HG03108 (cell line): ENCODE measurements around the gene GNPAT.

ENCODE experiments used
- ATAC-seq: cut with Tn5 transposase; IDR thresholded peaks from one replicate; pipeline ENCODE4 v1.9.1; 2021; ENCODE audit warnings: moderate library complexity; ENCODE audit not compliant: unreplicated experiment

Gene GNPAT

GRCh38 chr1:231241750-231242149 is 738 bp downstream of the GNPAT start:
- ATAC-seq = peak; percentile 17

GRCh38 chr1:231242516-231243198 is 1.6 kb downstream of the GNPAT start:
- ATAC-seq = no peak

GRCh38 chr1:231248778-231249177 is 7.8 kb downstream of the GNPAT start:
- ATAC-seq = no peak

GRCh38 chr1:231252336-231252735 is 11.3 kb downstream of the GNPAT start:
- ATAC-seq = no peak

GRCh38 chr1:231260351-231260750 is 19.3 kb downstream of the GNPAT start:
- no peak for ATAC-seq

GRCh38 chr1:231264642-231265041 is 23.6 kb downstream of the GNPAT start:
- no peak for ATAC-seq

GRCh38 chr1:231265379-231265778 is 24.4 kb downstream of the GNPAT start:
- ATAC-seq = no peak

- ATAC-seq = no peak
Observed at GRCh38 chr1:231266811-231267322, 25.9 kb downstream of the GNPAT start.

- ATAC-seq = no peak
Observed at GRCh38 chr1:231272173-231272572, 31.2 kb downstream of the GNPAT start.

- ATAC-seq = no peak
Observed at GRCh38 chr1:231272880-231273279, 31.9 kb downstream of the GNPAT start.

- ATAC-seq = no peak
Observed at GRCh38 chr1:231274119-231274825, 33.3 kb downstream of the GNPAT start.

- no peak for ATAC-seq
Observed at GRCh38 chr1:231278100-231278790, 37.2 kb downstream of the GNPAT start.

GRCh38 chr1:231279081-231279480 is 38.1 kb downstream of the GNPAT start:
- no peak for ATAC-seq

- ATAC-seq = no peak
Observed at GRCh38 chr1:231279683-231280082, 38.7 kb downstream of the GNPAT start.

- no peak for ATAC-seq
Observed at GRCh38 chr1:231284441-231284840, 43.4 kb downstream of the GNPAT start.

- no peak for ATAC-seq
Observed at GRCh38 chr1:231286603-231287002, 45.6 kb downstream of the GNPAT start.

- no peak for ATAC-seq
Observed at GRCh38 chr1:231295938-231296337, 54.9 kb downstream of the GNPAT start.

GRCh38 chr1:231301990-231302389 is 61.0 kb downstream of the GNPAT start:
- no peak for ATAC-seq

- no peak for ATAC-seq
Observed at GRCh38 chr1:231310391-231310934, 69.5 kb downstream of the GNPAT start.

- no peak for ATAC-seq
Observed at GRCh38 chr1:231311720-231312431, 70.9 kb downstream of the GNPAT start.

GRCh38 chr1:231312432-231312788 is 71.4 kb downstream of the GNPAT start:
- no peak for ATAC-seq
